HepG2 (cell line): ENCODE results near the gene PFN1. TPM values are rescaled to one million over a fixed set of nuclear protein-coding genes. Genes with fewer than 3 reads are reported as not detected.

Experiments
- E2F2 ChIP-seq: sonication (generic); formaldehyde crosslinking; IDR thresholded peaks from 2 replicates; pipeline ENCODE4 v1.4.0; 2020; ENCODE audit warnings: missing genetic modification reagents, borderline replicate concordance
- GFI1 ChIP-seq: sonication (generic); formaldehyde crosslinking; IDR thresholded peaks from 2 replicates; pipeline ENCODE4 v1.5.0; 2020; ENCODE audit warnings: missing genetic modification reagents, mild to moderate bottlenecking, borderline replicate concordance
- HNRNPH1 ChIP-seq: fragments of 200-400 bp; formaldehyde crosslinking; optimal IDR thresholded peaks from 2 replicates; pipeline ENCODE3; 2017; ENCODE audit warnings: mild to moderate bottlenecking, low read depth, low read length
- KAT7 ChIP-seq: IDR thresholded peaks from 2 replicates; pipeline ENCODE4 v1.6.1; 2018; ENCODE audit warnings: borderline replicate concordance, missing compliant biosample characterization
- KDM2A ChIP-seq: sonication (generic); formaldehyde crosslinking; IDR thresholded peaks from 2 replicates; pipeline ENCODE4 v1.4.0; 2020; ENCODE audit warnings: low read depth, missing genetic modification reagents, borderline replicate concordance
- KDM6A ChIP-seq: IDR thresholded peaks from 2 replicates; pipeline ENCODE4 v1.6.1; 2016; ENCODE audit warnings: low read depth
- MTA1 ChIP-seq: sonication (generic); formaldehyde crosslinking; IDR thresholded peaks from 2 replicates; pipeline ENCODE4 v1.4.0; 2020; ENCODE audit warnings: missing genetic modification reagents, mild to moderate bottlenecking, borderline replicate concordance
- POLR2AphosphoS5 ChIP-seq: IDR thresholded peaks from 2 replicates; pipeline ENCODE4 v1.6.1; 2012; ENCODE audit warnings: low read depth, low read length
- SP1 ChIP-seq, 2 experiments: fragments of 450-650 bp in 1 of 2; sonication (generic) in 1 of 2; formaldehyde crosslinking in 1 of 2; IDR thresholded peaks; 2 replicates each; pipeline versions ENCODE4 v1.4.0 to v1.6.1; 2016 to 2020; ENCODE audit warnings: missing genetic modification reagents in 1 of 2
- ZBTB7B ChIP-seq: sonication (generic); formaldehyde crosslinking; IDR thresholded peaks from 2 replicates; pipeline ENCODE4 v1.4.0; 2020; ENCODE audit warnings: missing genetic modification reagents
- ZNF446 ChIP-seq: sonication (generic); formaldehyde crosslinking; IDR thresholded peaks from 2 replicates; pipeline ENCODE4 v1.5.0; 2020; ENCODE audit warnings: mild to moderate bottlenecking, missing genetic modification reagents
- ZNF451 ChIP-seq: sonication (generic); formaldehyde crosslinking; IDR thresholded peaks from 2 replicates; pipeline ENCODE4 v1.5.0; 2020; ENCODE audit warnings: mild to moderate bottlenecking, missing genetic modification reagents
- ZNF550 ChIP-seq: sonication (generic); formaldehyde crosslinking; IDR thresholded peaks from 2 replicates; pipeline ENCODE4 v1.4.0; 2020; ENCODE audit warnings: mild to moderate bottlenecking, missing genetic modification reagents, borderline replicate concordance
- ZNF710 ChIP-seq: sonication (generic); formaldehyde crosslinking; IDR thresholded peaks from 2 replicates; pipeline ENCODE4 v1.5.0; 2020; ENCODE audit warnings: mild to moderate bottlenecking, missing genetic modification reagents, borderline replicate concordance
- ZNF747 ChIP-seq: sonication (generic); formaldehyde crosslinking; IDR thresholded peaks from 2 replicates; pipeline ENCODE4 v1.8.1; 2023; ENCODE audit warnings: missing genetic modification reagents, mild to moderate bottlenecking, borderline replicate concordance
- ZNF773 ChIP-seq: sonication (generic); formaldehyde crosslinking; IDR thresholded peaks from 2 replicates; pipeline ENCODE4 v1.4.0; 2020; ENCODE audit warnings: missing genetic modification reagents, borderline replicate concordance
- polyA plus RNA-seq, 8 experiments: library from polyadenylated mRNA; depleted of rRNA in 3 of 8; stranded (reverse) in 7 of 8; unstranded in 1 of 8; fragments of >200 nt; fragmentation: Illumina TruSeq in 4 of 8; extraction: Trizol in 4 of 8; gene quantifications; 2 replicates each; pipeline versions ENCODE4 v1.2.1 to v1.2.3, GENCODE V29; 2011 to 2016; ENCODE audit warnings: low read depth in 4 of 8, missing spikeins in 1 of 8, mixed read lengths in 1 of 8; ENCODE audit not compliant: insufficient read depth in 1 of 8
- total RNA-seq, 5 experiments: library from RNA; depleted of rRNA; stranded (reverse); fragments of >200 nt; fragmentation: Illumina TruSeq; extraction: Trizol; gene quantifications; 2 replicates each; pipeline ENCODE4 v1.2.3, GENCODE V29; 2016; ENCODE audit warnings: low read depth in 1 of 5
- TF ChIP-seq, protein P1 (sequence below): conservative IDR thresholded peaks from 2 replicates; pipeline ENCODE4 v1.6.1; 2018; ENCODE audit warnings: missing genetic modification reagents
- TF ChIP-seq, protein P2 (sequence below): sonication (generic); formaldehyde crosslinking; IDR thresholded peaks from 2 replicates; pipeline ENCODE4 v1.5.0; 2020; ENCODE audit warnings: missing genetic modification reagents, mild to moderate bottlenecking, borderline replicate concordance
- TF ChIP-seq, protein P3 (sequence below): sonication (generic); formaldehyde crosslinking; IDR thresholded peaks from 2 replicates; pipeline ENCODE4 v1.5.1; 2020; ENCODE audit warnings: mild to moderate bottlenecking, moderate library complexity, missing genetic modification reagents

PFN1 gene
- total and polyA plus RNA-seq, 2 of the 13 experiments (the other 11 are each of a cell fraction or from before 2014, with no cell fraction given): 494 to 613 TPM

GRCh38 chr17:4947411-4948165 is 742 bp downstream of the PFN1 start (continued):
- TF ChIP-seq, protein P1, sequence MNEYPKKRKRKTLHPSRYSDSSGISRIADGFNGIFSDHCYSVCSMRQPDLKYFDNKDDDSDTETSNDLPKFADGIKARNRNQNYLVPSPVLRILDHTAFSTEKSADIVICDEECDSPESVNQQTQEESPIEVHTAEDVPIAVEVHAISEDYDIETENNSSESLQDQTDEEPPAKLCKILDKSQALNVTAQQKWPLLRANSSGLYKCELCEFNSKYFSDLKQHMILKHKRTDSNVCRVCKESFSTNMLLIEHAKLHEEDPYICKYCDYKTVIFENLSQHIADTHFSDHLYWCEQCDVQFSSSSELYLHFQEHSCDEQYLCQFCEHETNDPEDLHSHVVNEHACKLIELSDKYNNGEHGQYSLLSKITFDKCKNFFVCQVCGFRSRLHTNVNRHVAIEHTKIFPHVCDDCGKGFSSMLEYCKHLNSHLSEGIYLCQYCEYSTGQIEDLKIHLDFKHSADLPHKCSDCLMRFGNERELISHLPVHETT (CRISPR knock-in tag): peak; percentile 36; the same call in 1 of the 2 replicates
- 0 out of 2 replicates have a peak, but pooled peaks have one; percentile 10 for TF ChIP-seq GFI1 (CRISPR knock-in tag)
- TF ChIP-seq SP1 (IDR thresholded peaks at IDR 0.05): no peak
- no peak for TF ChIP-seq SP1 (CRISPR knock-in tag; IDR thresholded peaks at IDR 0.05)
- TF ChIP-seq ZNF710 (CRISPR knock-in tag): no peak
- TF ChIP-seq E2F2 (CRISPR knock-in tag): 0 out of 2 replicates have a peak, but pooled peaks have one; percentile 70
- TF ChIP-seq ZBTB7B: 0 out of 2 replicates have a peak, but pooled peaks have one; percentile 22
- TF ChIP-seq ZNF446 (CRISPR knock-in tag): no peak
- TF ChIP-seq ZNF550 (CRISPR knock-in tag): 0 out of 2 replicates have a peak, but pooled peaks have one; percentile 94
- 0 out of 2 replicates have a peak, but pooled peaks have one; percentile 53 for TF ChIP-seq ZNF773
- peak; percentile 48; the same call in 1 of the 2 replicates for TF ChIP-seq KDM2A (CRISPR knock-in tag)
- TF ChIP-seq POLR2AphosphoS5: peak; percentile 55; the same call in 1 of the 2 replicates
- TF ChIP-seq, protein P2, sequence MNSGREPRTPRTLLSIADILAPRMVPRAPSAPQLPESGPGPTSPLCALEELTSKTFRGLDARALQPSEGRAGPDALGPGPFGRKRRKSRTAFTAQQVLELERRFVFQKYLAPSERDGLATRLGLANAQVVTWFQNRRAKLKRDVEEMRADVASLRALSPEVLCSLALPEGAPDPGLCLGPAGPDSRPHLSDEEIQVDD: 0 out of 2 replicates have a peak, but pooled peaks have one; percentile 57
- TF ChIP-seq KDM6A: no peak
- no peak for TF ChIP-seq HNRNPH1
- TF ChIP-seq ZNF747: 0 out of 2 replicates have a peak, but pooled peaks have one; percentile 41
- TF ChIP-seq KAT7 (CRISPR knock-in tag): peak; percentile 83
- TF ChIP-seq ZNF451: peak; percentile 74; the same call in 1 of the 2 replicates
- no peak for TF ChIP-seq MTA1
- TF ChIP-seq, protein P3, sequence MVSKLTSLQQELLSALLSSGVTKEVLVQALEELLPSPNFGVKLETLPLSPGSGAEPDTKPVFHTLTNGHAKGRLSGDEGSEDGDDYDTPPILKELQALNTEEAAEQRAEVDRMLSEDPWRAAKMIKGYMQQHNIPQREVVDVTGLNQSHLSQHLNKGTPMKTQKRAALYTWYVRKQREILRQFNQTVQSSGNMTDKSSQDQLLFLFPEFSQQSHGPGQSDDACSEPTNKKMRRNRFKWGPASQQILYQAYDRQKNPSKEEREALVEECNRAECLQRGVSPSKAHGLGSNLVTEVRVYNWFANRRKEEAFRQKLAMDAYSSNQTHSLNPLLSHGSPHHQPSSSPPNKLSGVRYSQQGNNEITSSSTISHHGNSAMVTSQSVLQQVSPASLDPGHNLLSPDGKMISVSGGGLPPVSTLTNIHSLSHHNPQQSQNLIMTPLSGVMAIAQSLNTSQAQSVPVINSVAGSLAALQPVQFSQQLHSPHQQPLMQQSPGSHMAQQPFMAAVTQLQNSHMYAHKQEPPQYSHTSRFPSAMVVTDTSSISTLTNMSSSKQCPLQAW: 0 out of 2 replicates have a peak, but pooled peaks have one; percentile 54
